HCT116 (cell line): ENCODE results near the gene VSX1. TPM values are rescaled to one million over a fixed set of nuclear protein-coding genes. Genes with fewer than 3 reads are reported as not detected.

Experiments
- ATAC-seq: fragments of 200-7000 bp; cut with Tn5 transposase; 2 replicates; pipeline ENCODE4 v1.9.1; 2020; ENCODE audit warnings: mild to moderate bottlenecking, moderate library complexity
- BruUV-seq: library from RNA; stranded (reverse); fragments of 400-500 nt; replicated peaks from 2 replicates; lab custom pipeline; 2021; lab: Mats Ljungman, UMichigan
- CTCF ChIA-PET: fragments of 300-600 bp; sonication (Branson Sonifier 250); formaldehyde crosslinking; loops from one replicate; lab custom pipeline; 2021; ENCODE audit warnings: antibody characterized with exemption; lab: Charles Lee
- POLR2A ChIA-PET: fragments of 300-600, 350-600 bp; sonication (Branson Sonifier 250); formaldehyde crosslinking; loops from one replicate; lab custom pipeline; 2021; ENCODE audit warnings: antibody characterized with exemption; lab: Charles Lee
- RAD21 ChIA-PET, 2 experiments: fragments of 300-600 bp; sonication (Branson Sonifier 250); formaldehyde crosslinking; loops; one replicate each; lab custom pipeline; 2023; ENCODE audit warnings: low total read pairs in 2 of 2; ENCODE audit not compliant: uncharacterized antibody in 2 of 2, unreplicated experiment in 2 of 2, low non-redundant PET in 1 of 2; lab: Charles Lee
- DNase-seq: peaks from one replicate; pipeline ENCODE4 v3.0.0-alpha.2; 2010; ENCODE audit warnings: low read depth, low spot score
- H2AFZ ChIP-seq: fragments of 200-600 bp; shearing (Covaris generic), sonication (generic); 2 replicates; pipeline ENCODE4 v1.6.1; 2017; ENCODE audit warnings: low read depth, mixed run types, mixed read lengths, antibody characterized with exemption, low read length; ENCODE audit not compliant: poor library complexity, severe bottlenecking
- H3K27ac ChIP-seq: 2 replicates; pipeline ENCODE4 v1.5.1; 2012; ENCODE audit warnings: low read depth, low read length
- H3K27me3 ChIP-seq: fragments of 200-600 bp; sonication (generic); 2 replicates; pipeline ENCODE4 v1.6.1; 2016; ENCODE audit warnings: mixed run types, low read length, mixed read lengths; ENCODE audit not compliant: insufficient read depth
- H3K36me3 ChIP-seq, 2 experiments: fragments of 200-500 bp in 1 of 2; fragments of 200-600 bp in 1 of 2; sonication (Bioruptor generic) in 1 of 2; sonication (generic) in 1 of 2; 2 replicates each; pipeline versions ENCODE4 v1.5.1 to v1.6.1; 2014 to 2016; ENCODE audit warnings: low read length in 2 of 2, inconsistent platforms in 1 of 2, mixed read lengths in 1 of 2, mixed run types in 1 of 2; ENCODE audit not compliant: insufficient read depth in 2 of 2, control insufficient read depth in 1 of 2
- H3K4me1 ChIP-seq, 2 experiments: fragments of 200-600 bp in 1 of 2; sonication (generic) in 1 of 2; 2 replicates each; pipeline versions ENCODE4 v1.5.1 to v1.6.1; 2012 to 2017; ENCODE audit warnings: low read length in 2 of 2, inconsistent platforms in 1 of 2, mild to moderate bottlenecking in 1 of 2, mixed read lengths in 1 of 2, mixed run types in 1 of 2, moderate library complexity in 1 of 2; ENCODE audit not compliant: insufficient read depth in 2 of 2, control insufficient read depth in 1 of 2
- H3K4me2 ChIP-seq: fragments of 200-600 bp; sonication (generic); 2 replicates; pipeline ENCODE4 v1.6.1; 2017; ENCODE audit warnings: mixed run types, low read length, mixed read lengths
- H3K4me3 ChIP-seq, 2 experiments: fragments of 200-600 bp in 1 of 2; sonication (generic) in 1 of 2; replicated peaks in 1 of 2; 2 replicates each; pipeline ENCODE4 v1.5.1; 2011 to 2016; ENCODE audit warnings: low read length in 2 of 2, control low read depth in 1 of 2, low read depth in 1 of 2, mild to moderate bottlenecking in 1 of 2, mixed read lengths in 1 of 2, mixed run types in 1 of 2
- H3K79me2 ChIP-seq: fragments of 200-600 bp; sonication (generic); 2 replicates; pipeline ENCODE4 v1.6.1; 2017; ENCODE audit warnings: mild to moderate bottlenecking, mixed run types, low read length, moderate library complexity, mixed read lengths; ENCODE audit not compliant: insufficient read depth
- H3K9ac ChIP-seq: fragments of 200-600 bp; sonication (generic); 2 replicates; pipeline ENCODE4 v1.6.1; 2016; ENCODE audit warnings: low read length, mixed read lengths
- H3K9me2 ChIP-seq: fragments of 200-600 bp; sonication (generic), shearing (Covaris generic); 2 replicates; pipeline ENCODE4 v1.6.1; 2017; ENCODE audit warnings: mixed run types, mild to moderate bottlenecking, moderate library complexity; ENCODE audit not compliant: insufficient read depth
- H3K9me3 ChIP-seq, 2 experiments: fragments of 200-500 bp in 1 of 2; fragments of 200-600 bp in 1 of 2; sonication (Bioruptor generic) in 1 of 2; sonication (generic) in 1 of 2; 2 replicates each; pipeline ENCODE4 v1.6.1; 2014 to 2017; ENCODE audit warnings: low read length in 2 of 2, mixed read lengths in 2 of 2, inconsistent platforms in 1 of 2, low read depth in 1 of 2, mild to moderate bottlenecking in 1 of 2, mixed run types in 1 of 2, moderate library complexity in 1 of 2; ENCODE audit not compliant: control insufficient read depth in 1 of 2, insufficient read depth in 1 of 2
- H4K20me1 ChIP-seq: fragments of 200-600 bp; sonication (generic), shearing (Covaris generic); 2 replicates; pipeline ENCODE4 v1.6.1; 2017; ENCODE audit warnings: mixed run types, mild to moderate bottlenecking, moderate library complexity; ENCODE audit not compliant: insufficient read depth
- ATF3 ChIP-seq: IDR thresholded peaks from 2 replicates; pipeline ENCODE4 v1.6.1; 2012
- CBX3 ChIP-seq: IDR thresholded peaks from 2 replicates; pipeline ENCODE4 v1.6.1; 2012; ENCODE audit warnings: low read depth
- CEBPB ChIP-seq: IDR thresholded peaks from 2 replicates; pipeline ENCODE4 v1.6.1; 2012; ENCODE audit warnings: low read depth
- CTCF ChIP-seq, 3 experiments: fragments of 200-600 bp in 1 of 3; sonication (generic) in 1 of 3; IDR thresholded peaks in 2 of 3; conservative IDR thresholded peaks in 1 of 3; 2 replicates each; pipeline ENCODE4 v1.5.1; 2012 to 2017; ENCODE audit warnings: low read depth in 2 of 3, low read length in 2 of 3, antibody characterized with exemption in 1 of 3, borderline replicate concordance in 1 of 3, control low read depth in 1 of 3, mild to moderate bottlenecking in 1 of 3, mixed read lengths in 1 of 3, mixed run types in 1 of 3, moderate library complexity in 1 of 3; ENCODE audit not compliant: insufficient read depth in 1 of 3
- EGR1 ChIP-seq: IDR thresholded peaks from 2 replicates; pipeline ENCODE4 v1.6.1; 2012; ENCODE audit warnings: low read depth
- ELF1 ChIP-seq: IDR thresholded peaks from 2 replicates; pipeline ENCODE4 v1.6.1; 2012; ENCODE audit warnings: low read depth, borderline replicate concordance
- EZH2 ChIP-seq: fragments of 200-600 bp; sonication (generic); IDR thresholded peaks from 2 replicates; pipeline ENCODE4 v1.6.1; 2017; ENCODE audit warnings: antibody characterized with exemption, mixed run types
- EZH2phosphoT487 ChIP-seq: fragments of 200-600 bp; IDR thresholded peaks from 2 replicates; pipeline ENCODE4 v1.6.1; 2018; ENCODE audit warnings: antibody characterized with exemption, borderline replicate concordance
- FOSL1 ChIP-seq: IDR thresholded peaks from 2 replicates; pipeline ENCODE4 v1.6.1; 2012; ENCODE audit warnings: low read depth
- POLR2A ChIP-seq: IDR thresholded peaks from 2 replicates; pipeline ENCODE4 v1.7.0; 2011; ENCODE audit warnings: borderline replicate concordance; ENCODE audit not compliant: insufficient read depth, insufficient read length; ENCODE audit errors: extremely low read depth
- POLR2AphosphoS5 ChIP-seq: IDR thresholded peaks from 2 replicates; pipeline ENCODE4 v1.6.1; 2011; ENCODE audit warnings: mild to moderate bottlenecking, low read depth, low read length, moderate library complexity
- RAD21 ChIP-seq: IDR thresholded peaks from 2 replicates; pipeline ENCODE4 v1.6.1; 2012; ENCODE audit warnings: low read depth, mild to moderate bottlenecking
- SIN3A ChIP-seq: IDR thresholded peaks from 2 replicates; pipeline ENCODE4 v1.6.1; 2012; ENCODE audit warnings: low read depth
- SP1 ChIP-seq: IDR thresholded peaks from 2 replicates; pipeline ENCODE4 v1.6.1; 2012; ENCODE audit warnings: low read depth
- SRF ChIP-seq: IDR thresholded peaks from 2 replicates; pipeline ENCODE4 v1.6.1; 2012; ENCODE audit warnings: low read depth
- TCF7L2 ChIP-seq: IDR thresholded peaks from 2 replicates; pipeline ENCODE4 v1.7.0; 2011; ENCODE audit warnings: borderline replicate concordance, inconsistent platforms; ENCODE audit not compliant: insufficient read depth, insufficient read length; ENCODE audit errors: extremely low read depth
- ZBTB33 ChIP-seq: IDR thresholded peaks from 2 replicates; pipeline ENCODE4 v1.6.1; 2011; ENCODE audit warnings: mild to moderate bottlenecking, low read length, moderate library complexity; ENCODE audit not compliant: insufficient replicate concordance; ENCODE audit errors: extremely low read depth
- ZFX ChIP-seq: fragments of 450-650 bp; IDR thresholded peaks from 2 replicates; pipeline ENCODE4 v1.6.1; 2017
- intact Hi-C: fragments of 100-400 bp; cut with micrococcal nuclease; formaldehyde crosslinking; loops from 2 replicates; pipeline ENCODE4 v1.10.0; 2022
- total RNA-seq: library from RNA; stranded (reverse); gene quantifications from one replicate; pipeline ENCODE4 v1.2.1, GENCODE V29; 2021; ENCODE audit not compliant: unreplicated experiment
- TF ChIP-seq, protein P1 (sequence below): IDR thresholded peaks from 2 replicates; pipeline ENCODE4 v1.6.1; 2012
- TF ChIP-seq, protein P2 (sequence below): IDR thresholded peaks from 2 replicates; pipeline ENCODE4 v1.6.1; 2012; ENCODE audit warnings: low read depth

The VSX1 gene
- total RNA-seq, 1 experiment from 2014 or later: not detected

GRCh38 chr20:25050082-25050481 is 31.9 kb downstream of the VSX1 start:
- DNase-seq: no peak

More at GRCh38 chr20:25050082-25050481, 31.9 kb downstream of the VSX1 start:
- H3K9me2 ChIP-seq: no peaks in the 10 kb centered on the region
- no peaks in the 10 kb centered on the region for H3K4me1 ChIP-seq
- no peaks in the 10 kb centered on the region for H3K79me2 ChIP-seq
- POLR2A ChIA-PET: no interaction called here
- no TSS peak for BruUV-seq
- no peaks in the 10 kb centered on the region for H3K9me3 ChIP-seq
- no peaks in the 10 kb centered on the region; a peak in 1 of 4 replicates for H3K36me3 ChIP-seq
- no peak for TF ChIP-seq ZFX
- TF ChIP-seq, protein P1, sequence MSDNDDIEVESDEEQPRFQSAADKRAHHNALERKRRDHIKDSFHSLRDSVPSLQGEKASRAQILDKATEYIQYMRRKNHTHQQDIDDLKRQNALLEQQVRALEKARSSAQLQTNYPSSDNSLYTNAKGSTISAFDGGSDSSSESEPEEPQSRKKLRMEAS: no peak
- no peak for TF ChIP-seq POLR2AphosphoS5
- no peak for TF ChIP-seq POLR2A
- TF ChIP-seq, protein P2, sequence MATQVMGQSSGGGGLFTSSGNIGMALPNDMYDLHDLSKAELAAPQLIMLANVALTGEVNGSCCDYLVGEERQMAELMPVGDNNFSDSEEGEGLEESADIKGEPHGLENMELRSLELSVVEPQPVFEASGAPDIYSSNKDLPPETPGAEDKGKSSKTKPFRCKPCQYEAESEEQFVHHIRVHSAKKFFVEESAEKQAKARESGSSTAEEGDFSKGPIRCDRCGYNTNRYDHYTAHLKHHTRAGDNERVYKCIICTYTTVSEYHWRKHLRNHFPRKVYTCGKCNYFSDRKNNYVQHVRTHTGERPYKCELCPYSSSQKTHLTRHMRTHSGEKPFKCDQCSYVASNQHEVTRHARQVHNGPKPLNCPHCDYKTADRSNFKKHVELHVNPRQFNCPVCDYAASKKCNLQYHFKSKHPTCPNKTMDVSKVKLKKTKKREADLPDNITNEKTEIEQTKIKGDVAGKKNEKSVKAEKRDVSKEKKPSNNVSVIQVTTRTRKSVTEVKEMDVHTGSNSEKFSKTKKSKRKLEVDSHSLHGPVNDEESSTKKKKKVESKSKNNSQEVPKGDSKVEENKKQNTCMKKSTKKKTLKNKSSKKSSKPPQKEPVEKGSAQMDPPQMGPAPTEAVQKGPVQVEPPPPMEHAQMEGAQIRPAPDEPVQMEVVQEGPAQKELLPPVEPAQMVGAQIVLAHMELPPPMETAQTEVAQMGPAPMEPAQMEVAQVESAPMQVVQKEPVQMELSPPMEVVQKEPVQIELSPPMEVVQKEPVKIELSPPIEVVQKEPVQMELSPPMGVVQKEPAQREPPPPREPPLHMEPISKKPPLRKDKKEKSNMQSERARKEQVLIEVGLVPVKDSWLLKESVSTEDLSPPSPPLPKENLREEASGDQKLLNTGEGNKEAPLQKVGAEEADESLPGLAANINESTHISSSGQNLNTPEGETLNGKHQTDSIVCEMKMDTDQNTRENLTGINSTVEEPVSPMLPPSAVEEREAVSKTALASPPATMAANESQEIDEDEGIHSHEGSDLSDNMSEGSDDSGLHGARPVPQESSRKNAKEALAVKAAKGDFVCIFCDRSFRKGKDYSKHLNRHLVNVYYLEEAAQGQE: no peak
- no peak for TF ChIP-seq EGR1
- TF ChIP-seq SIN3A: no peak
- no peak for TF ChIP-seq TCF7L2
- TF ChIP-seq RAD21: no peak
- TF ChIP-seq ELF1: no peak
- TF ChIP-seq SP1: no peak
- TF ChIP-seq CTCF (IDR thresholded peaks at IDR 0.05 in 2 of 3, conservative IDR thresholded peaks at IDR 0.05 in 1 of 3; ENCODE audit: borderline replicate concordance in 1 of 3, insufficient read depth in 1 of 3, low read depth in 2 of 3, low read length in 2 of 3): no peak
- TF ChIP-seq EZH2: no peak
- TF ChIP-seq ATF3: no peak
- no peak for TF ChIP-seq CEBPB
- no peak for TF ChIP-seq SRF
- no peak for TF ChIP-seq FOSL1
- TF ChIP-seq CBX3: no peak
- no peak for TF ChIP-seq ZBTB33
- TF ChIP-seq EZH2phosphoT487: no peak
- no peak for ATAC-seq
- RAD21 ChIA-PET: no interaction called here
- H3K4me3 ChIP-seq: no peak overlapping the region
- H4K20me1 ChIP-seq: no peaks in the 10 kb centered on the region
- H3K27ac ChIP-seq: no peak overlapping the region
- no peak overlapping the region for H3K4me2 ChIP-seq
- H3K27me3 ChIP-seq: peaks cover 2% of the 10 kb centered on the region; the same call in 1 of the 2 replicates
- no peak overlapping the region for H2AFZ ChIP-seq
- no peak overlapping the region for H3K9ac ChIP-seq
- intact Hi-C loops: no loop called here
- CTCF ChIA-PET: no interaction called here
